ENCODE results near the gene MUC5B.

The MUC5B gene

DNA sequence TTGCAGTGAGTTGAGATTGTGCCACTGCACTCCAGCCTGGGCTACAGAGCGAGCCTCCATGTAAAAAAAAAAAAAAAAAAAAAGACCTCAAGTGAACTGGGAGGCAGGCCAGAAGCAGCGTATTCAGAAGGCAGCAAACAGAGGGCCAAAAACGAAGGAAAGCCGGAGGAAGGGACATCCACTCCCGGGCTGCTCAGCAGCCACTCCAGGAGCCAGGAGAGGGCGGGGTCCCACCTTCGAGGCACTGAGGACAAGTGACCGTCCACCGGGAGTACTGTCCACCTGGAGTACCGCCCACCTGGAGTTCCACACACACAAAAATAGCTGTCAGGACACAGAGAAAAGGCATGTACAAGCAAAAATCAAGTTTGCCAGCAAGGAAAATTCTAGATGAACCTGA, 81.1 kb downstream of the MUC5B start:
- TF ChIP-seq, protein P1, sequence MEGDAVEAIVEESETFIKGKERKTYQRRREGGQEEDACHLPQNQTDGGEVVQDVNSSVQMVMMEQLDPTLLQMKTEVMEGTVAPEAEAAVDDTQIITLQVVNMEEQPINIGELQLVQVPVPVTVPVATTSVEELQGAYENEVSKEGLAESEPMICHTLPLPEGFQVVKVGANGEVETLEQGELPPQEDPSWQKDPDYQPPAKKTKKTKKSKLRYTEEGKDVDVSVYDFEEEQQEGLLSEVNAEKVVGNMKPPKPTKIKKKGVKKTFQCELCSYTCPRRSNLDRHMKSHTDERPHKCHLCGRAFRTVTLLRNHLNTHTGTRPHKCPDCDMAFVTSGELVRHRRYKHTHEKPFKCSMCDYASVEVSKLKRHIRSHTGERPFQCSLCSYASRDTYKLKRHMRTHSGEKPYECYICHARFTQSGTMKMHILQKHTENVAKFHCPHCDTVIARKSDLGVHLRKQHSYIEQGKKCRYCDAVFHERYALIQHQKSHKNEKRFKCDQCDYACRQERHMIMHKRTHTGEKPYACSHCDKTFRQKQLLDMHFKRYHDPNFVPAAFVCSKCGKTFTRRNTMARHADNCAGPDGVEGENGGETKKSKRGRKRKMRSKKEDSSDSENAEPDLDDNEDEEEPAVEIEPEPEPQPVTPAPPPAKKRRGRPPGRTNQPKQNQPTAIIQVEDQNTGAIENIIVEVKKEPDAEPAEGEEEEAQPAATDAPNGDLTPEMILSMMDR (IDR thresholded peaks at IDR 0.05; ENCODE audit: insufficient read depth, low read length, poor library complexity, severe bottlenecking) = no peak
- no peak overlapping the region for H3K4me3 ChIP-seq (replicated peaks; ENCODE audit: low read depth, low read length)
- H3K36me3 ChIP-seq (ENCODE audit: control insufficient read depth, insufficient read depth, low read length) = peaks cover 9% of the 10 kb centered on the region
- no peak for DNase-seq (ENCODE audit: extremely low read depth, insufficient read length)
- H3K27me3 ChIP-seq (replicated peaks; ENCODE audit: control insufficient read depth, insufficient read depth, low read length) = no peaks in the 10 kb centered on the region

- Histone ChIP-seq H3K27me3 (replicated peaks; ENCODE audit: control insufficient read depth, insufficient read depth, low read length) (no peaks in the 10 kb centered on the region), H3K4me3 (replicated peaks; ENCODE audit: low read depth, low read length) (no peak overlapping the region), H3K36me3 (ENCODE audit: control insufficient read depth, insufficient read depth, low read length) (peaks cover 9% of the 10 kb centered on the region)
- TF ChIP-seq, protein P1 (IDR thresholded peaks at IDR 0.05; ENCODE audit: insufficient read depth, low read length, poor library complexity, severe bottlenecking) = no peak
- no peak for DNase-seq (ENCODE audit: extremely low read depth, insufficient read length)
Observed at GRCh38 chr11:1304380-1304779, 81.5 kb downstream of the MUC5B start.

- Histone ChIP-seq H3K27me3 (replicated peaks; ENCODE audit: control insufficient read depth, insufficient read depth, low read length) (no peaks in the 10 kb centered on the region), H3K36me3 (ENCODE audit: control insufficient read depth, insufficient read depth, low read length) (peaks cover 9% of the 10 kb centered on the region), H3K4me3 (replicated peaks; ENCODE audit: low read depth, low read length) (no peak overlapping the region)
- TF ChIP-seq, protein P1 (IDR thresholded peaks at IDR 0.05; ENCODE audit: insufficient read depth, low read length, poor library complexity, severe bottlenecking) = no peak
- no peak for DNase-seq (ENCODE audit: extremely low read depth, insufficient read length)
Observed at GRCh38 chr11:1305063-1305495, 82.2 kb downstream of the MUC5B start.

GRCh38 chr11:1305501-1306056, 82.7 kb downstream of the MUC5B start:
- H3K4me3 ChIP-seq (replicated peaks; ENCODE audit: low read depth, low read length) = no peak overlapping the region
- H3K27me3 ChIP-seq (replicated peaks; ENCODE audit: control insufficient read depth, insufficient read depth, low read length) = no peaks in the 10 kb centered on the region
- no peak for DNase-seq (ENCODE audit: extremely low read depth, insufficient read length)
- TF ChIP-seq, protein P1 (IDR thresholded peaks at IDR 0.05; ENCODE audit: insufficient read depth, low read length, poor library complexity, severe bottlenecking) = no peak
- peaks cover 7% of the 10 kb centered on the region for H3K36me3 ChIP-seq (ENCODE audit: control insufficient read depth, insufficient read depth, low read length)

DNA sequence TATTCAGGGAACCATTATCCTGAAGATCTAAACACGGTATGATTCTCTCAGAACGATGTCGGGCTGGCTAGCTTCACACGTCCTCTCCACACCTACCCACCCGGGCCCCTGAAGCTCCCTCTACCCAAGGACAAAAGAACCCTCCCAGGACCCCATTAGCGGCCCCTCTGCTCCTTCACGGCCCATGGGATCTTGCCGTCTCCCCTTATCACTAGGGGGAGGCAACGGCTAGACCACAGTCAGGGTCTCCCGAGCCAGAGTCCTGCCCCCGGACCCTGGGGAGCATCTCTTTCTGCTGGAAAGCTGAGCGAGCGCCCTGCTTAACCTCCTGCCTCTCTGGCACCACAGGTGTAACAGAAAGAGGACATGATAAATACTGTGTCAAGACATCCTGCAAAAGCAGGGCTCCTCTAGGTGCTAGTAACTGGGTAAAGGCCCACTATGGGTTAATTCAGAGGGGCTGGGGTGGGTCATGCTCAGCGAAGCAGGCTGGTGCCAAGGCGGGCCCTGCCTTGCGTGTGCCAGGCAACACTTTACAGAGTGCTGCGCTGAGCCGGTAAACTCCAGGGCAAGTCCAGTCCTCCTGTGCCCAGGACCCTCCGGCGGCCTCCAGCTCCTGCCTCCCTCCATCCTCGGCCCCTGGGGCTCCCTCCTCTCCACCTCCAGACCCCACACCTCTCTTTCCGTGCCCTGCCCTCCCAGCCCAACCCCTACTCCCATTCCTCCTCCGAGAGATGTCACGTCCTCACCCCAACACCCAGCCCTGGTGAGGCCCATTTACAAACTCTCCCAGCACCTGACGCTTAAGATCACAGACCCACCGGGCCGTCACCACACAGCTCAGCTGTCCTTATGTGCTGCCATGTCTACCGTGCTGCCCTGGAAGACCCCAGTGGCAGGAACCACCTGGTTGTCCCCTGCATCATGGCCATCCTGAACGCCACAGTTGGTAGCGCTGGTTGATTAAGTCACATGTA, 83.6 kb downstream of the MUC5B start:
- Histone ChIP-seq H3K4me3 (replicated peaks; ENCODE audit: low read depth, low read length) (no peak overlapping the region), H3K27me3 (replicated peaks; ENCODE audit: control insufficient read depth, insufficient read depth, low read length) (no peaks in the 10 kb centered on the region)
- no peak for DNase-seq (ENCODE audit: extremely low read depth, insufficient read length)

More for the DNA sequence above, 83.6 kb downstream of the MUC5B start:
- TF ChIP-seq, protein P1 (IDR thresholded peaks at IDR 0.05; ENCODE audit: insufficient read depth, low read length, poor library complexity, severe bottlenecking) = no peak
- H3K36me3 ChIP-seq (ENCODE audit: control insufficient read depth, insufficient read depth, low read length) = peaks cover 7% of the 10 kb centered on the region

All from GM06990 (cell line).